ENCODE data around the gene HNRNPH2. TPM values are rescaled to one million over a fixed set of nuclear protein-coding genes. Genes with fewer than 3 reads are reported as not detected.

Gene HNRNPH2, protein sequence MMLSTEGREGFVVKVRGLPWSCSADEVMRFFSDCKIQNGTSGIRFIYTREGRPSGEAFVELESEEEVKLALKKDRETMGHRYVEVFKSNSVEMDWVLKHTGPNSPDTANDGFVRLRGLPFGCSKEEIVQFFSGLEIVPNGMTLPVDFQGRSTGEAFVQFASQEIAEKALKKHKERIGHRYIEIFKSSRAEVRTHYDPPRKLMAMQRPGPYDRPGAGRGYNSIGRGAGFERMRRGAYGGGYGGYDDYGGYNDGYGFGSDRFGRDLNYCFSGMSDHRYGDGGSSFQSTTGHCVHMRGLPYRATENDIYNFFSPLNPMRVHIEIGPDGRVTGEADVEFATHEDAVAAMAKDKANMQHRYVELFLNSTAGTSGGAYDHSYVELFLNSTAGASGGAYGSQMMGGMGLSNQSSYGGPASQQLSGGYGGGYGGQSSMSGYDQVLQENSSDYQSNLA
- 10 to 100 TPM; 21.3 to 22.0 TPM for total RNA-seq
- 78.7 TPM for polyA plus RNA-seq

DNA sequence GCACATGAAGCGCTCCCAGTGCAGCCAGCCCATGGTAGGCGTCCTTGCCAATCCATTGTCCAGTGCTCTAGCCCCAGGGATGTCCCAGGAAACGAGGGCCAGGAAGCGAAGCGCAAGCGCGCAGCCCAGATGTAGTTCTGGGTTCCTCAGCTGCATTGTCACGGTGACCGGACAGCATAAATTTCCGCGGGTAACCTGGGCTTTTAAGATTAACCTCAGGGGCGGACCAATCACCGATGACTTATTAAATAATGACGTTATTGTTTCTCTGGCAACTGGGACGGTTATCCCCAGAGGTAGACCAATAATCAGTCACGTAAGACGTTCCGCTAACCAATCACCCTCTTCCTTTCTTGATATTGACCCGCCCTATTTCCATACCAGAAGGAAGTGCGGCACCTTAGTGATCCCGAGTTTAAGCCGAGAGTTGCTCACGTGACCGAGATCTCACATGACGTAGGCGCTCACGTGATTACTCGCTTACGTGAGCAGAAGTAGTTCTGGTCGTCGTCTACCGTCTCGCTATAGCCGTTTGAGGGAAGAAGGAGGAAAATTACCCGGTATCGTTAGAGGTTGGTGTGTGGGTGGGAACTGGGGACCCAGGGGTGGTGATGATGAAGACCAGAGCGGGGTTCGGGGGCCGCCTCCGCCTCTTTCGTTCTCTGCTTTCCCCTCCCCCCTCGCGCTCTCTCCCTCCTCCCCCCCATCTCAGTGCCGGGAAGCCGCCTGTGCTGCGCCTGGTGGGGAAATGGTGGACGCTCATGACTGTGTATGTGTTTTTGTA lies at the start of gene HNRNPH2, which contains the start of gene GLA:
TSS of gene HNRNPH2 (plus strand) at position 475 of the 784 bp plus-strand sequence. CDS start 3,767 bp downstream, outside the sequence.
TSS of gene GLA (minus strand) at position 178 of the 784 bp plus-strand sequence. CDS start at position 156, 22 bp downstream.
- H3K4me3 Mint-ChIP-seq, result peak within 1 kb of the TSS; percentile 90 to 99 (median 93)
- Histone ChIP-seq H3K27me3 (ENCODE audit: insufficient read depth, low read length, poor library complexity, severe bottlenecking) (no peaks in the 10 kb centered on the region), H3K9me3 (ENCODE audit: low read length) (no peaks in the 10 kb centered on the region), H3K4me1 (ENCODE audit: insufficient read depth, low read length) (peaks cover 21% of the 10 kb centered on the region), H3K4me3 (ENCODE audit: low read length) (peak within 1 kb of the TSS; percentile 95), H3K27ac (ENCODE audit: low read depth, low read length) (peak within 1 kb of the TSS; percentile 95), H3K36me3 (ENCODE audit: insufficient read depth, low read length) (peaks cover 6% of the 10 kb centered on the region)
- peaks cover 0 to 1% (median 0%) of the 10 kb centered on the region in 5 donors for H3K9me3 Mint-ChIP-seq
- peak within 1 kb of the TSS; percentile 93 to 99 (median 99) for H3K27ac Mint-ChIP-seq
- H3K4me1 Mint-ChIP-seq, result peaks cover 30 to 54% (median 45%) of the 10 kb centered on the region in 3 donors
- peaks cover 0 to 9% of the 10 kb centered on the region in 2 donors for H3K27me3 Mint-ChIP-seq
- ChIA-PET POLR2A (interaction anchor here (1.3 kb wide), 1 partner anchor 59 kb away, joined by 3 read pairs; the partner anchor contains the start of gene TIMM8A), CTCF (no interaction called here)
- peaks cover 0 to 29% (median 5%) of the 10 kb centered on the region in 3 donors for H3K36me3 Mint-ChIP-seq
- DNase-seq, result peak; percentile 76 to 94 (median 87)

DNA sequence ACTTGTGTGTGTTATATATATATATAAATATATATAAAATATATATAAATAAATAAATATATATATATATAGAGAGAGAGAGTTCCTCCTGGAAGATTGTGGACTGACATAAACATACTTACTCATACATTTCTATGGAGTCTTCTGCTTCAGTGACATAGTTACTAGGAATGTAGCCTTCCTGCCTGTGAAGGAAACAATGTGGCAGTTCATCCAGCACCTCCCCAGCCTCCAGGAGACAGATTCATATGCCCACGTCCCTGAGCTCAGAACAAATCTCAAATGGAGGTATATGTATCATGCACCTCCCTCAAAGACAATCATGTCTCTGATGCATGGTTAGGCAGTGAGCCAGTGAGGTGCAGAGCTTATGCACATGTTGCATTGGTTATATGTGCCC lies 48.1 kb upstream of the HNRNPH2 start:
- ChIA-PET POLR2A (no interaction called here), CTCF (no interaction called here)
- H3K9me3 ChIP-seq (ENCODE audit: low read length), result no peaks in the 10 kb centered on the region
- DNase-seq, result no peak
- H3K36me3 ChIP-seq (ENCODE audit: insufficient read depth, low read length), result no peaks in the 10 kb centered on the region
- Mint-ChIP-seq H3K27me3 (peaks cover 13 to 16% of the 10 kb centered on the region in 2 donors), H3K27ac (no peak overlapping the region), H3K9me3 (no peaks in the 10 kb centered on the region), H3K36me3 (no peaks in the 10 kb centered on the region), H3K4me1 (no peaks in the 10 kb centered on the region), H3K4me3 (no peak overlapping the region)
- no peaks in the 10 kb centered on the region for H3K27me3 ChIP-seq (ENCODE audit: insufficient read depth, low read length, poor library complexity, severe bottlenecking)
- H3K4me3 ChIP-seq (ENCODE audit: low read length), result no peak overlapping the region
- no peak overlapping the region for H3K27ac ChIP-seq (ENCODE audit: low read depth, low read length)
- no peaks in the 10 kb centered on the region for H3K4me1 ChIP-seq (ENCODE audit: insufficient read depth, low read length)

DNA sequence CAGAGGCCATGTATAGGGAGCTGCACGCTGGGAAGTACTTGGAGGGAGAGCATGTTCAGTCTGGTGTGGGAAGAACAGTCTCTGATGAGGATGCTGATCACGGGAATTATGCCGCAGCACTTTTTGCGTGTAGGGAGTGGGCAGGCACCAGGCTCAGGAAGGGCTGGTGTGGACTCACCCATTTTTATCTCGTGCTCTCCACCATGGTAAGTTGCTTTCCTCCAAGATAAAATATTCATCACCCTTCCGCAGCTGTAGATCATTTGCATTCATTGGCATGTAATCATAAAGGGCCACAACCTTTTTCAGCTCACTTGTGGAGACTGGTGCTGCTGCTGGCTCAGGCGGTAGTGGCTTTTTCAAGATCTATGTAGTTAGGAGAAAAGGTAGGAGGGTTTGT lies 47.6 kb upstream of the HNRNPH2 start:
- Histone ChIP-seq H3K9me3 (ENCODE audit: low read length) (no peaks in the 10 kb centered on the region), H3K4me1 (ENCODE audit: insufficient read depth, low read length) (no peaks in the 10 kb centered on the region), H3K36me3 (ENCODE audit: insufficient read depth, low read length) (no peaks in the 10 kb centered on the region), H3K27ac (ENCODE audit: low read depth, low read length) (no peak overlapping the region), H3K27me3 (ENCODE audit: insufficient read depth, low read length, poor library complexity, severe bottlenecking) (no peaks in the 10 kb centered on the region), H3K4me3 (ENCODE audit: low read length) (no peak overlapping the region)
- no peak overlapping the region for H3K27ac Mint-ChIP-seq
- H3K27me3 Mint-ChIP-seq, result peaks cover 13 to 14% of the 10 kb centered on the region in 2 donors
- no peaks in the 10 kb centered on the region for H3K9me3 Mint-ChIP-seq
- H3K4me1 Mint-ChIP-seq, result no peaks in the 10 kb centered on the region
- no peak for DNase-seq
- ChIA-PET POLR2A (no interaction called here), CTCF (no interaction called here)
- H3K4me3 Mint-ChIP-seq, result no peak overlapping the region
- H3K36me3 Mint-ChIP-seq, result no peaks in the 10 kb centered on the region

DNA sequence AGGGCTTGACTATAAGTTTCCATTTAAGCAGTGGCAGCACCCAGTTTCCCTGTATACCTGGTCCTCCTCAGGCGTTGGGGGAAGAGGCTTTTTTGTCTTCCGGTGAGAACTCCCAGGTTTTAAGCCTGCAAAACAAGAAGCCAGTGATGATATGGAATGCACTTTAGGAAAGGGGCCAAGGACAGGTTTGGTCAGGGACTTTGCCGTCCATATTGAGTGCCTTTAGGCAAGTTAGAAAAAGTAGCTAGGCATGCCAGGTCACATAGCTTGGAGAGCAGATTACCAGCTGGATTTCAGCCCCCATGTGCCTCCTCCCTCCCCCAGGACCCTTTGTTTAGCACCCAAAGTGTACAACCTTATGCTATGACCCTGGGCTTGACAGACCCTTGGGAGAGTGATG lies 45.9 kb upstream of the HNRNPH2 start:
- Mint-ChIP-seq H3K4me3 (no peak overlapping the region), H3K9me3 (no peaks in the 10 kb centered on the region), H3K4me1 (no peaks in the 10 kb centered on the region), H3K27me3 (peaks cover 7 to 15% of the 10 kb centered on the region in 2 donors), H3K36me3 (no peaks in the 10 kb centered on the region), H3K27ac (no peak overlapping the region)
- Histone ChIP-seq H3K9me3 (ENCODE audit: low read length) (no peaks in the 10 kb centered on the region), H3K36me3 (ENCODE audit: insufficient read depth, low read length) (no peaks in the 10 kb centered on the region), H3K27me3 (ENCODE audit: insufficient read depth, low read length, poor library complexity, severe bottlenecking) (no peaks in the 10 kb centered on the region), H3K4me3 (ENCODE audit: low read length) (no peak overlapping the region), H3K4me1 (ENCODE audit: insufficient read depth, low read length) (no peaks in the 10 kb centered on the region), H3K27ac (ENCODE audit: low read depth, low read length) (no peak overlapping the region)
- DNase-seq, result no peak
- POLR2A ChIA-PET, result no interaction called here
- CTCF ChIA-PET, result no interaction called here

DNA sequence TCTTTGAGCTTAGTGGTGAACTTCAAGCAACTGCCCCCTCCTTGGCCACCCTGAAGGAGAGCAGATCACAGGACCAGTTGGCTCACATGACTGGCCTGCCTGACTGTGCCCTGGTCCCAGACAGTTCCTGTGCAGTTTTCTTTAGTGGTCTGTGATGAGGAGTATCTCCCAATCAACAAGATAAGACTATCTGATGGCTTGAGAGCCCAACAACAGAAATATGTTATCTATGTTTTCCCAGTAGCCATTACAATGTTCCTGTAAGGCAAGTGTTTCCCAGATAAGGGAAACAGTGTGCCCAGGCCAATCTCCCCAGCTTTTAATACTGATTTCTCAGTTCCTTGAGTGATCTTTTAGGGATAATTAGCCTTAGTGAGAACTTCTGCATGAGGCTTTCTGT lies 45.3 kb upstream of the HNRNPH2 start:
- Histone ChIP-seq H3K9me3 (ENCODE audit: low read length) (no peaks in the 10 kb centered on the region), H3K36me3 (ENCODE audit: insufficient read depth, low read length) (no peaks in the 10 kb centered on the region), H3K4me1 (ENCODE audit: insufficient read depth, low read length) (no peaks in the 10 kb centered on the region), H3K27me3 (ENCODE audit: insufficient read depth, low read length, poor library complexity, severe bottlenecking) (no peaks in the 10 kb centered on the region), H3K27ac (ENCODE audit: low read depth, low read length) (no peak overlapping the region), H3K4me3 (ENCODE audit: low read length) (no peak overlapping the region)
- H3K9me3 Mint-ChIP-seq, result no peaks in the 10 kb centered on the region
- no peak for DNase-seq
- H3K4me1 Mint-ChIP-seq, result no peaks in the 10 kb centered on the region
- H3K4me3 Mint-ChIP-seq, result no peak overlapping the region
- H3K27ac Mint-ChIP-seq, result no peak overlapping the region
- ChIA-PET POLR2A (no interaction called here), CTCF (no interaction called here)
- H3K27me3 Mint-ChIP-seq, result peaks cover 7 to 18% of the 10 kb centered on the region in 2 donors
- H3K36me3 Mint-ChIP-seq, result no peaks in the 10 kb centered on the region

DNA sequence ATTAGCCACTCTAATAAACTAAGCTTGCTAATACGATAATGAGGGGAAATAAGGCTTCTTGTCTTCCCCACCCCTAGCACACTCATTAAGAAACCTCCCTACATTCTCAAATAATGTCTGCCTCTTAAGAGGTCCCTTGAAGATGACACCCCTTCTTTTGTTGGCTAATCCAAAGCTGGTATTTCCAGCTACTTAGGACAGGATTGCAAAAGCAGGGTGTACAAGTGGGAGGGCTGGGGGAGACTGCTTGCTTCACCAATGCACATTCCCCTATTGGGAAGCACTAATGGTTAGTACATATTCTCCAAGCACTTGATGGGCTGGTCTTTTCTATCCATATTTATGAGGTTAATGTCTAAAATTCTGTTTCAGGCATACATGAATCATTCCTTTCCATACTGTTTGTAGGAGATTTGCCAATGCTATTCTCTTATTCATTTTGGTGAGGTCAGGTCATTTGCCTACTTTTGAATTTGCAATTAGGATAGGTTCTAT lies 42.7 kb upstream of the HNRNPH2 start:
- DNase-seq, result no peak
- Mint-ChIP-seq H3K4me1 (no peaks in the 10 kb centered on the region), H3K9me3 (no peaks in the 10 kb centered on the region), H3K27ac (no peak overlapping the region), H3K27me3 (peaks cover 4 to 19% of the 10 kb centered on the region in 2 donors), H3K4me3 (no peak overlapping the region), H3K36me3 (no peaks in the 10 kb centered on the region)
- Histone ChIP-seq H3K27ac (ENCODE audit: low read depth, low read length) (no peak overlapping the region), H3K27me3 (ENCODE audit: insufficient read depth, low read length, poor library complexity, severe bottlenecking) (no peaks in the 10 kb centered on the region), H3K9me3 (ENCODE audit: low read length) (no peaks in the 10 kb centered on the region), H3K4me3 (ENCODE audit: low read length) (no peak overlapping the region), H3K4me1 (ENCODE audit: insufficient read depth, low read length) (no peaks in the 10 kb centered on the region), H3K36me3 (ENCODE audit: insufficient read depth, low read length) (no peaks in the 10 kb centered on the region)
- CTCF ChIA-PET, result no interaction called here
- POLR2A ChIA-PET, result no interaction called here

DNA sequence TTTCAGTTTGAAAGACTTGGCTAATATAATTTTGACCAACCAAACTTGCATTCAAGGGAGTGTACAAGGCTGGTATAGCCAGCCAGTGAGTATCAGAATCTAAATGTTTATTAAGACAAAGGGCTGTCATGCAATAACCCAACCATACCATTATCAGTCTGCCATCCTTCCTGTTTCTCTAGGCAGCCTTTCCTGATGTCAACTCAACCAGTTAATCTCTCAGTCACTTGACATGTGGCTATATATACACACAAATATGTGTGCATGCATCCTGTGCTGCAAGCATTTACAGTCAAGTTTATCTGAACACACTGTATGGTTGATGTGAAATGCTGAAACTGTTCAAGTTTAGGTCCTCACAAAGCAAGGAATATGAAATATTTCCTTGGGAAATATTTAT lies 39.2 kb upstream of the HNRNPH2 start:
- H3K27me3 Mint-ChIP-seq, result peaks cover 0 to 8% of the 10 kb centered on the region in 2 donors
- CTCF ChIA-PET, result no interaction called here
- POLR2A ChIA-PET, result no interaction called here
- no peak overlapping the region for H3K27ac ChIP-seq (ENCODE audit: low read depth, low read length)
- no peak for DNase-seq
- no peak overlapping the region for H3K4me3 Mint-ChIP-seq
- no peaks in the 10 kb centered on the region for H3K36me3 ChIP-seq (ENCODE audit: insufficient read depth, low read length)
- H3K27me3 ChIP-seq (ENCODE audit: insufficient read depth, low read length, poor library complexity, severe bottlenecking), result no peaks in the 10 kb centered on the region
- no peaks in the 10 kb centered on the region for H3K4me1 Mint-ChIP-seq
- H3K9me3 ChIP-seq (ENCODE audit: low read length), result no peaks in the 10 kb centered on the region
- no peak overlapping the region for H3K4me3 ChIP-seq (ENCODE audit: low read length)
- H3K36me3 Mint-ChIP-seq, result no peaks in the 10 kb centered on the region
- H3K4me1 ChIP-seq (ENCODE audit: insufficient read depth, low read length), result no peaks in the 10 kb centered on the region
- no peak overlapping the region for H3K27ac Mint-ChIP-seq
- H3K9me3 Mint-ChIP-seq, result no peaks in the 10 kb centered on the region

DNA sequence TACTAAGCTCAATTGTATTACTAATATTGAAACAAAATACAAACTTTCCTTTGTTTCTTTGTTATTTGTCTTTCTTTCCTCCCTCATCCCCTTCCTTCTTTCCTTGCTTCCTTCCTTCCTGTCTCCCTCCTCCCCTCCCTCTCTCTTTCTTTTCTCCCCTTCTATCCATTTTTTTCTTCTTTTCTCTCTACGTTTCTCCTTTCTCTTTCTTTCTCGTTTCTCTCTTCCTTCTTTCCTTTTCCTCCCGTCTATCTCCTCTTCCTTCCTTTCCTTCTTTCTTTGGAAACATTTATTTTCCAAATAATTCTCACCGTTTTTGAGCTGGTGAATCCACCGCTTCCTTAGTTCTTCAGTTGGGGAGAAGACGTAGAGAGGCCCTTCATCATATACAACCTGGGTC lies 38.3 kb upstream of the HNRNPH2 start:
- no peaks in the 10 kb centered on the region for H3K4me1 Mint-ChIP-seq
- no peak overlapping the region for H3K4me3 Mint-ChIP-seq
- no peak overlapping the region for H3K27ac ChIP-seq (ENCODE audit: low read depth, low read length)
- H3K9me3 ChIP-seq (ENCODE audit: low read length), result no peaks in the 10 kb centered on the region
- no peak overlapping the region for H3K4me3 ChIP-seq (ENCODE audit: low read length)
- peaks cover 4 to 9% of the 10 kb centered on the region in 2 donors for H3K27me3 Mint-ChIP-seq
- H3K27ac Mint-ChIP-seq, result no peak overlapping the region
- CTCF ChIA-PET, result no interaction called here
- no peaks in the 10 kb centered on the region for H3K9me3 Mint-ChIP-seq
- no peaks in the 10 kb centered on the region for H3K4me1 ChIP-seq (ENCODE audit: insufficient read depth, low read length)
- no peaks in the 10 kb centered on the region for H3K27me3 ChIP-seq (ENCODE audit: insufficient read depth, low read length, poor library complexity, severe bottlenecking)
- no peak for DNase-seq
- H3K36me3 ChIP-seq (ENCODE audit: insufficient read depth, low read length), result no peaks in the 10 kb centered on the region
- no peaks in the 10 kb centered on the region for H3K36me3 Mint-ChIP-seq
- POLR2A ChIA-PET, result no interaction called here

All from CD8-positive, alpha-beta memory T cell (primary cell).